ENCODE measurements around the gene FNDC8. TPM values are rescaled to one million over a fixed set of nuclear protein-coding genes. Genes with fewer than 3 reads are reported as not detected.
"Not testable (repeated sequence)": the region's sequence is repeated elsewhere in the genome, so short reads cannot be mapped to it uniquely, and the experiment has no call there.

FNDC8 gene
- polyA plus RNA-seq, 1 experiment: not detected

- Histone ChIP-seq H3K9me3 (ENCODE audit: control insufficient read depth, insufficient read depth, low read length) (no peaks in the 10 kb centered on the region), H3K4me3 (ENCODE audit: low read depth, low read length) (no peak overlapping the region), H3K27me3 (ENCODE audit: control insufficient read depth, insufficient read depth, low read length) (no peaks in the 10 kb centered on the region), H3K27ac (ENCODE audit: low read depth, low read length) (no peak overlapping the region)
- ChIA-PET POLR2A (interaction anchor here (0.6 kb wide), 1 partner anchor 91 kb away, joined by 5 read pairs; no protein-coding TSS in a partner anchor), CTCF (interaction anchor here (2.0 kb wide), 1 partner anchor 12 kb away, joined by 13 read pairs; no protein-coding TSS in a partner anchor)
- no peak for DNase-seq (ENCODE audit: low read depth, low spot score)
- TF ChIP-seq CTCF (IDR thresholded peaks at IDR 0.05; ENCODE audit: low read depth, low read length): no peak
These were observed 19.7 kb upstream of the FNDC8 start for GRCh38 chr17:35101725-35102124.

GRCh38 chr17:35103271-35103670 lies 18.1 kb upstream of the FNDC8 start:
- no peak for TF ChIP-seq CTCF (IDR thresholded peaks at IDR 0.05; ENCODE audit: low read depth, low read length)
- ChIA-PET POLR2A (interaction anchor here (0.6 kb wide), 1 partner anchor 42 kb away, joined by 6 read pairs; no protein-coding TSS in a partner anchor), CTCF (interaction anchor here (1.0 to 2.0 kb wide), 4 partner anchors 14 to 24 kb away, joined by 4 to 13 read pairs (median 6); partner anchors contain the start of gene RAD51D)
- no peak overlapping the region for H3K27ac ChIP-seq (ENCODE audit: low read depth, low read length)
- DNase-seq (ENCODE audit: low read depth, low spot score): no peak
- no peak overlapping the region for H3K4me3 ChIP-seq (ENCODE audit: low read depth, low read length)
- no peaks in the 10 kb centered on the region for H3K9me3 ChIP-seq (ENCODE audit: control insufficient read depth, insufficient read depth, low read length)
- no peaks in the 10 kb centered on the region for H3K27me3 ChIP-seq (ENCODE audit: control insufficient read depth, insufficient read depth, low read length)

DNA sequence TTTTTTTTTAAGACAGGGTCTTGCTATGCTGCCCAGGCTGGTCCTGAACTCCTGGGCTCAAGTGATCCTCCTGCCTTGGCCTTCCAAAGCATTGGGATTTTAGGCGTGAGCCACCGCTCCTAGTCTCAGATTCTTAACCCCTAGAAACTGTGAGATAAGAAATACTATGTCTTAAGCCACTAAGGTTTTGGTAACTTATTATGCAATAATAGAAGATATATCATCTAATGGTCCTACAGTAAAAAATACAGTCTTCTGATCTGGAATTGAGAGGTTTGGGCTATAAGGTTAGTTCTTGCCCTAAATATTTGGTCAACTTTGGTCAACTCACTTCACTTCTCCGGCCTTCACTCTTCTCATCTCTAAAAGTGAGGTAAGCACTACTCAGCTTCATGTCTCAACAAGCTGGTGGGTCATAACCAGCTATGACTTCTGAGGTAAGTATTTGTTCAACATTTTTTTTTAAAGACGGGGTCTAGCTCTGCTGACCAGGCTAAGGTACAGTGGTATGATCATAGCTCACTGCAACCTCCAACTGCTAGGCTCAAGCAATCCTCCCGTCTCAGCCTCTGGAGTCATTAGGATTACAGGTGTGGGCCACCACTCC lies 16.5 kb upstream of the FNDC8 start:
- no peak for DNase-seq (ENCODE audit: low read depth, low spot score)
- Histone ChIP-seq H3K4me3 (ENCODE audit: low read depth, low read length) (no peak overlapping the region), H3K9me3 (ENCODE audit: control insufficient read depth, insufficient read depth, low read length) (no peaks in the 10 kb centered on the region), H3K27me3 (ENCODE audit: control insufficient read depth, insufficient read depth, low read length) (no peaks in the 10 kb centered on the region), H3K27ac (ENCODE audit: low read depth, low read length) (no peak overlapping the region)
- TF ChIP-seq CTCF (IDR thresholded peaks at IDR 0.05; ENCODE audit: low read depth, low read length): no peak
- CTCF ChIA-PET: interaction anchor here (2.1 kb wide), 1 partner anchor 14 kb away, joined by 12 read pairs; the partner anchor contains the start of gene RAD51D
- POLR2A ChIA-PET: no interaction called here

DNA sequence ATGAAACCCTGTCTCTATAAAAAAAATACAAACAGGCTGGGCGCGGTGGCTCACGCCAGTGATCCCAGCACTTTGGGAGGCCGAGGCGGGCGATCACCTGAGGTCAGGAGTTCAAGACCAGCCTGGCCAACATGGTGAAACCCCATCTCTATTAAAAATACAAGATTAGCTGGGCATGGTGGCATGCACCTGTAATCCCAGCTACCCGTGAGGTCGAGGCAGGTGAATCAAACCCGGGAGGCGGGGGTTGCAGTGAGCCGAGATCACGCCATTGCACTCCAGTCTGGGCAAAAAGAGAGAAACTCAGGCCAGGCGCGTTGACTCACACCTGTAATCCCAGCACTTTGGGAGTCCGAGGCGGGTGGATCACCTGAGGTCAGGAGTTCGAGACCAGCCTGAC lies 10.6 kb upstream of the FNDC8 start:
- H3K4me3 ChIP-seq (ENCODE audit: low read depth, low read length); POLR2A ChIA-PET; H3K27ac ChIP-seq (ENCODE audit: low read depth, low read length); H3K9me3 ChIP-seq (ENCODE audit: control insufficient read depth, insufficient read depth, low read length); DNase-seq (ENCODE audit: low read depth, low spot score); H3K27me3 ChIP-seq (ENCODE audit: control insufficient read depth, insufficient read depth, low read length): not testable (repeated sequence)
- CTCF ChIA-PET: interaction anchor here (2.0 kb wide), 1 partner anchor 9 kb away, joined by 6 read pairs; the partner anchor contains the start of gene RAD51D

DNA sequence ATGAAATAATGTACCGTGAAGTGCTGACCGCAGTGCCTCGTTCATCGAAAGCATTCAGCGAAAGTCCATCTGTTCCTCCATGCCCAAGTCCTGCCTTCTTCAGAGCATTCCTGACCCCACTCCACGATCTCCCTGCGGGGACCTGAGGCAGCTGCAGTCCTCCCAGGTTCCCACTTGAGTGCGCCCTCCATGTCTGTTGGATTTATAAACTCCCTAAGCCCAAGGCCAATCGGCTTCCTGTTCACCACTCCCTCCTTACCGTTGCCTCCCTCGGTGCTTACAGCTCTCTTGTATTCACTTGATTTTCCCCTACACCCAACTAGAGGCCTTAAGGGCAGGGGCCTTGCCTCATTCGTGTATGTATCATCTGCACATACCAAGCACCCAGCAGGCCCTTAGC lies 4.6 kb upstream of the FNDC8 start:
- POLR2A ChIA-PET: interaction anchor here (1.3 kb wide), 1 partner anchor 120 kb away, joined by 4 read pairs; no protein-coding TSS in a partner anchor
- no peak for TF ChIP-seq CTCF (IDR thresholded peaks at IDR 0.05; ENCODE audit: low read depth, low read length)
- Histone ChIP-seq H3K4me3 (ENCODE audit: low read depth, low read length) (no peak overlapping the region), H3K27me3 (ENCODE audit: control insufficient read depth, insufficient read depth, low read length) (no peaks in the 10 kb centered on the region), H3K27ac (ENCODE audit: low read depth, low read length) (no peak overlapping the region), H3K9me3 (ENCODE audit: control insufficient read depth, insufficient read depth, low read length) (peaks cover 3% of the 10 kb centered on the region; the same call in 1 of the 2 replicates)
- CTCF ChIA-PET: no interaction called here
- no peak for DNase-seq (ENCODE audit: low read depth, low spot score)

All from AG04450 (cell line).